Type B pancreatic cell (in vitro differentiated cells): ENCODE data around the gene KDM6A. TPM values are rescaled to one million over a fixed set of nuclear protein-coding genes. Genes with fewer than 3 reads are reported as not detected.
"Not testable (repeated sequence)": the region's sequence is repeated elsewhere in the genome, so short reads cannot be mapped to it uniquely, and the experiment has no call there.

ENCODE experiments used
- DNase-seq: peaks from one replicate; pipeline ENCODE4 v3.0.0; 2021; ENCODE audit warnings: mixed read lengths; ENCODE audit not compliant: unreplicated experiment; ENCODE audit errors: extremely low spot score
- H3K27ac Mint-ChIP-seq: 2 replicates; pipeline ENCODE4 v1.8.0; 2021; ENCODE audit warnings: mild to moderate bottlenecking, mixed read lengths
- H3K27me3 Mint-ChIP-seq: 2 replicates; pipeline ENCODE4 v1.8.0; 2021; ENCODE audit warnings: mixed read lengths
- H3K36me3 Mint-ChIP-seq: 2 replicates; pipeline ENCODE4 v1.8.0; 2021; ENCODE audit warnings: mixed read lengths
- H3K4me1 Mint-ChIP-seq: one replicate; pipeline ENCODE4 v1.8.0; 2021; ENCODE audit warnings: mixed read lengths; ENCODE audit not compliant: unreplicated experiment
- H3K4me3 Mint-ChIP-seq: 2 replicates; pipeline ENCODE4 v1.8.0; 2021; ENCODE audit warnings: mild to moderate bottlenecking, mixed read lengths
- H3K9me3 Mint-ChIP-seq: 2 replicates; pipeline ENCODE4 v1.8.0; 2021; ENCODE audit warnings: mixed read lengths
- CTCF ChIP-seq: fragments of 200-600 bp; sonication (generic); conservative IDR thresholded peaks from 2 replicates; pipeline ENCODE4 v1.5.0; 2021; ENCODE audit warnings: antibody characterized with exemption, mild to moderate bottlenecking
- total RNA-seq: library from RNA; stranded (reverse); gene quantifications from 2 replicates; pipeline ENCODE4 v1.2.1, GENCODE V29; 2021; ENCODE audit warnings: low replicate concordance

The KDM6A gene
- total RNA-seq, 1 donor from 2014 or later, result 38.1 TPM

GRCh38 chrX:44908153-44908552 is 35.2 kb downstream of the KDM6A start:
- Mint-ChIP-seq H3K4me1 (no peaks in the 10 kb centered on the region), H3K4me3 (no peak overlapping the region), H3K36me3 (peaks cover 3% of the 10 kb centered on the region), H3K27ac (no peak overlapping the region), H3K27me3 (no peaks in the 10 kb centered on the region), H3K9me3 (peaks cover 3% of the 10 kb centered on the region)
- TF ChIP-seq CTCF, result no peak
- DNase-seq, result no peak

- TF ChIP-seq CTCF, result no peak
- no peaks in the 10 kb centered on the region for H3K27me3 Mint-ChIP-seq
- H3K36me3 Mint-ChIP-seq, result peaks cover 3% of the 10 kb centered on the region
- no peak overlapping the region for H3K27ac Mint-ChIP-seq
- no peak overlapping the region for H3K4me3 Mint-ChIP-seq
- H3K9me3 Mint-ChIP-seq, result peaks cover 3% of the 10 kb centered on the region
- H3K4me1 Mint-ChIP-seq, result no peaks in the 10 kb centered on the region
- DNase-seq, result no peak
These were observed 35.8 kb downstream of the KDM6A start for GRCh38 chrX:44908827-44909226.

GRCh38 chrX:44910508-44910907 is 37.5 kb downstream of the KDM6A start:
- DNase-seq, H3K9me3 Mint-ChIP-seq, H3K4me1 Mint-ChIP-seq, H3K4me3 Mint-ChIP-seq, H3K27me3 Mint-ChIP-seq, H3K36me3 Mint-ChIP-seq, H3K27ac Mint-ChIP-seq: not testable (repeated sequence)

- not testable (repeated sequence) for H3K27ac Mint-ChIP-seq, H3K27me3 Mint-ChIP-seq, H3K36me3 Mint-ChIP-seq, H3K4me3 Mint-ChIP-seq, H3K4me1 Mint-ChIP-seq, DNase-seq, H3K9me3 Mint-ChIP-seq
These were observed 38.1 kb downstream of the KDM6A start for GRCh38 chrX:44911074-44911600.

DNA sequence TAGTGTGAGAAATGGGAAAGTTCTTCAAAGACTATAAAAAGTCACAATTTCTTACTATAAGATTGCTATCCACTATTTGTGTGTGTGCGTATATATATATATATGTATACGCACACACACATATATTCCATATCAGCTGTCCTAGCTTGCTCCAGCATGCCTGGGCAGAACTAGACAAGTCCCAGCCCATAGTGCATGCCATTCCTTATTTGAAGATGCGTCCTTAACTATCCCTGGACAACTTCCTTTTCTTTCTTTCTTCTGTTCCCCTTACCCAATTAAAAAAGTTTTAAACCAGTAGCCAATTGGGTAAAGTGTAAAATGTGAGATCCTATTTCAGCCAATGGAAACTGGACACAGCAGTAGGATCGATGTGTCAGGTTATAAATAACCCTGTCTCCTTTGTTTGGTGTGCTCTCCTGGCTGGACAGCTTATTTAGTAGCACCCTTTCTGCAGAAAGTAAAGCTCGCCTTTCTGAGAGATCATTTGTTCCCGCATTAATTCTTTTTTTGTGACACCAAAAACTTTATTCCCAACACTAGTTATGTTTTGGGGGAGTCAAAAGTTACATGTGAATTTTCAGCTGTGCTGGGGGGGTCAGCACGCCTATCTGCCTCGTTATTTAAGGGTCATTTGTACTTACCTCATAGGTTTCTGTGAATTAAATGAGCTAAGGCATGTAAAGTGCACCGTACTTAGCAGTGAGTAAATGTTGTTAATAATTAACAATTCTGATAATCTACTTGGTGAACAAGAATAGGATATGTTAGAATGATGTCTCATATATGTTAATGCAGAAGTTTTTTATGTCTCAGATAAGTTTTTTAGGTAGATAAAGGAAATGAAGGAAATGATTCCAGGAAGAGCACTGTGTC is 40.9 kb downstream of the KDM6A start:
- no peak for TF ChIP-seq CTCF
- Mint-ChIP-seq H3K27me3 (no peaks in the 10 kb centered on the region), H3K4me3 (no peak overlapping the region), H3K27ac (peak overlapping the region; percentile 1), H3K4me1 (no peaks in the 10 kb centered on the region), H3K9me3 (no peaks in the 10 kb centered on the region), H3K36me3 (peaks cover 3% of the 10 kb centered on the region)
- DNase-seq, result no peak

DNA sequence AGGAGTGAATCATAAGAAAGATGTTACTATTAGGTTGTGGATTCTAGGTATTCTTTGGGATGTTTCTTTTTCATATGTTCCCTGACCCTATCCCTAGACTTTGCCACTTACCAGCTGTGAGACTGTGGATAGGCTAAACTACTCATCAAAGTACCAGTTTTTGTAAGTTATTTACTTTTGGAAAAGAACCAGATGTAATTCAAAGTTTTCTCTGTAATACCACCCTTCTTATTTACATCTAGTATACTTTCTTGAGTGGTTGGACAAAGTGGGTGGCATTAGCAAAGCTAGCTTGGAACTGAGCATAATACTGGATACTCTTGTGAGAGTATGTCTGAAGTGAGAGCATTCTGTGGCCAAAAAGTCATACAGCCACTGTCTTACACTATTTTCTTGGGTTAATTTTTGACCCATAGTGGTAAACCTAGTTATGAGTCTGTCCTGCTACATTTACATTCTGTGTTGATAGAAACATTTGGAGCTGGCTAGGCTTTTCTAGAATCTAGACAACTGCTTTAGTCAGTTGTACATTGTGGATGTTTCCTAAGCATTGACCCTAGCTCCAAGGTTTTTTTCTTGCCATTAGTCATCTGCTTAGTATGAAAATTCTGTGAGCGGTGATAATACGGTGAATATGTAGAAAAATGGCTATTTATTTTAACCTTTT is 41.7 kb downstream of the KDM6A start:
- Mint-ChIP-seq H3K27me3 (no peaks in the 10 kb centered on the region), H3K4me3 (no peak overlapping the region), H3K4me1 (no peaks in the 10 kb centered on the region), H3K36me3 (peaks cover 3% of the 10 kb centered on the region), H3K27ac (peak overlapping the region; percentile 1), H3K9me3 (no peaks in the 10 kb centered on the region)
- DNase-seq, result no peak
- no peak for TF ChIP-seq CTCF
